HepG2 (cell line): Measurements from ENCODE around the gene MIA2. TPM values are rescaled to one million over a fixed set of nuclear protein-coding genes. Genes with fewer than 3 reads are reported as not detected.
A peak's percentile ranks its signal among the peaks of the same experiment; 100 is the strongest.

Source experiments
- ARNT ChIP-seq: fragments of 450-650 bp; IDR thresholded peaks from 2 replicates; pipeline ENCODE4 v1.6.1; 2017
- GZF1 ChIP-seq: sonication (generic); formaldehyde crosslinking; IDR thresholded peaks from 2 replicates; pipeline ENCODE4 v1.5.1; 2020; ENCODE audit warnings: mild to moderate bottlenecking, missing genetic modification reagents
- KLF13 ChIP-seq: sonication (generic); formaldehyde crosslinking; IDR thresholded peaks from 2 replicates; pipeline ENCODE4 v1.4.0; 2020; ENCODE audit warnings: mild to moderate bottlenecking, missing genetic modification reagents
- NR2C2 ChIP-seq: sonication (generic); formaldehyde crosslinking; IDR thresholded peaks from 2 replicates; pipeline ENCODE4 v1.4.0; 2020; ENCODE audit warnings: missing genetic modification reagents, mild to moderate bottlenecking, moderate library complexity, borderline replicate concordance
- NRL ChIP-seq: sonication (generic); formaldehyde crosslinking; IDR thresholded peaks from 2 replicates; pipeline ENCODE4 v1.5.0; 2020; ENCODE audit warnings: missing genetic modification reagents, mild to moderate bottlenecking, moderate library complexity, borderline replicate concordance
- RNF2 ChIP-seq: fragments of 450-650 bp; conservative IDR thresholded peaks from 2 replicates; pipeline ENCODE4 v1.6.1; 2016; ENCODE audit warnings: low read depth
- SALL1 ChIP-seq: sonication (generic); formaldehyde crosslinking; IDR thresholded peaks from 2 replicates; pipeline ENCODE4 v1.8.0; 2022; ENCODE audit warnings: mild to moderate bottlenecking, missing genetic modification reagents
- SMAD1 ChIP-seq: sonication (generic); formaldehyde crosslinking; IDR thresholded peaks from 2 replicates; pipeline ENCODE4 v1.4.0; 2020; ENCODE audit warnings: missing genetic modification reagents, low read depth, mild to moderate bottlenecking, borderline replicate concordance
- SP4 ChIP-seq: sonication (generic); formaldehyde crosslinking; IDR thresholded peaks from 2 replicates; pipeline ENCODE4 v1.8.1; 2023; ENCODE audit warnings: mild to moderate bottlenecking, missing genetic modification reagents
- ZNF263 ChIP-seq: sonication (generic); formaldehyde crosslinking; IDR thresholded peaks from 2 replicates; pipeline ENCODE4 v1.4.0; 2020; ENCODE audit warnings: missing genetic modification reagents
- ZNF30 ChIP-seq: sonication (generic); formaldehyde crosslinking; IDR thresholded peaks from 2 replicates; pipeline ENCODE4 v1.5.0; 2020; ENCODE audit warnings: mild to moderate bottlenecking, missing genetic modification reagents
- ZNF619 ChIP-seq: sonication (generic); formaldehyde crosslinking; IDR thresholded peaks from 2 replicates; pipeline ENCODE4 v1.4.0; 2020; ENCODE audit warnings: mild to moderate bottlenecking, missing genetic modification reagents
- ZNF839 ChIP-seq: sonication (generic); formaldehyde crosslinking; IDR thresholded peaks from 2 replicates; pipeline ENCODE4 v1.4.0; 2020; ENCODE audit warnings: missing genetic modification reagents, mild to moderate bottlenecking, borderline replicate concordance
- polyA plus RNA-seq, 8 experiments: library from polyadenylated mRNA; depleted of rRNA in 3 of 8; stranded (reverse) in 7 of 8; unstranded in 1 of 8; fragments of >200 nt; fragmentation: Illumina TruSeq in 4 of 8; extraction: Trizol in 4 of 8; gene quantifications; 2 replicates each; pipeline versions ENCODE4 v1.2.1 to v1.2.3, GENCODE V29; 2011 to 2016; ENCODE audit warnings: low read depth in 4 of 8, missing spikeins in 1 of 8, mixed read lengths in 1 of 8; ENCODE audit not compliant: insufficient read depth in 1 of 8
- total RNA-seq, 5 experiments: library from RNA; depleted of rRNA; stranded (reverse); fragments of >200 nt; fragmentation: Illumina TruSeq; extraction: Trizol; gene quantifications; 2 replicates each; pipeline ENCODE4 v1.2.3, GENCODE V29; 2016; ENCODE audit warnings: low read depth in 1 of 5
- TF ChIP-seq, protein P1 (sequence below): sonication (generic); formaldehyde crosslinking; IDR thresholded peaks from 2 replicates; pipeline ENCODE4 v1.5.0; 2020; ENCODE audit warnings: missing genetic modification reagents, mild to moderate bottlenecking, borderline replicate concordance
- TF ChIP-seq, protein P2 (sequence below): sonication (generic); formaldehyde crosslinking; IDR thresholded peaks from 2 replicates; pipeline ENCODE4 v1.5.1; 2020; ENCODE audit warnings: mild to moderate bottlenecking, missing genetic modification reagents, moderate library complexity
- TF ChIP-seq, protein P3 (sequence below): sonication (generic); formaldehyde crosslinking; IDR thresholded peaks from 2 replicates; pipeline ENCODE4 v1.4.0; 2020; ENCODE audit warnings: mild to moderate bottlenecking, missing genetic modification reagents
- TF ChIP-seq, protein P4 (sequence below): sonication (generic); formaldehyde crosslinking; IDR thresholded peaks from 2 replicates; pipeline ENCODE4; 2020; ENCODE audit warnings: missing genetic modification reagents, mild to moderate bottlenecking, borderline replicate concordance

The MIA2 gene
- total and polyA plus RNA-seq, 2 of the 13 experiments (the other 11 are each of a cell fraction or from before 2014, with no cell fraction given), result 134 to 158 TPM

DNA sequence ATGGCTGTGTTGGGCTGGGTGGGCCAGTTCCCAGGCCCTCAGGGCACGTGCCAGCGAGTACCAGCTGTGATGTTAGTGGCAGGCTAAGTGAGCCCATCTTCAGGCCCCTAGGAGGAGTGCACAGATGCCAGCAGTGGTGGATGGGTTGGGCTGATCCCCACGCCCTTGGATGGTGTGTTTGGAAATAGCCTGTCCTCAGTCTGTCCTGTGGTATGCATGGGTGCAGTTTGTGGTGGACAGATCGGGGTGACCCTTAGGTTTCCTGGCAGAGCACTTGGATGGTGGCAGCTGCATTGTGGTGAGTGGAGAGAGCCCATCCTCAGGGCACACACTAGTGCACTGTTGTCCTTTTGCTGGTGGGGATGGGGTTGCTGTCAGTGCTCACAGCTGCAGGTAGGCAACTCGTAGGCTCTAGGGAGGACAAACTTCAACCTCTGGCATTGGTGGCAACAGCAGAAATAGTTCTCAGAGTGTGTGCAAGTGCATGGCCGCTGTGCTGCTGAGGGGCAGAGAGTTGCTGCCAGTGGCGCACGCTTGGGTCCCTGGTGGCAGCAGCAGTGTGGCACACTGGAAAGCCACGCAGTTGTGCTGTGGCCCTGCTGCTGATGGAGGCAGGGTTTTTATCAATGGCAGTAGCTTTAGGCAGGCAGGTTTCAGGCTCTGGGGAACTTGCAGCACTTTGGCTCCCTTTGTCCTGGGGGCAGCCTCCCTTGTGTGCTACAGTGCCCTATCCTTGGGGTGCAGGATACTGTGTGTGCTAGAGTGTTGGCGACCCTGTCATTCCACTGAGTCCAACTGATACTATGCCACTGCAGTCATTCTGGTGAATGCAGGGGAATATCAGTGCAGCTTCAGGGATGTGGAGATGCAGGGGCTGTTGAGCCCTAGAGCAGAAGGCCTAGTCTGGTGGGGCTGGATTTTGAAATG, 133.0 kb downstream of the MIA2 start (continued):
- TF ChIP-seq, protein P1, sequence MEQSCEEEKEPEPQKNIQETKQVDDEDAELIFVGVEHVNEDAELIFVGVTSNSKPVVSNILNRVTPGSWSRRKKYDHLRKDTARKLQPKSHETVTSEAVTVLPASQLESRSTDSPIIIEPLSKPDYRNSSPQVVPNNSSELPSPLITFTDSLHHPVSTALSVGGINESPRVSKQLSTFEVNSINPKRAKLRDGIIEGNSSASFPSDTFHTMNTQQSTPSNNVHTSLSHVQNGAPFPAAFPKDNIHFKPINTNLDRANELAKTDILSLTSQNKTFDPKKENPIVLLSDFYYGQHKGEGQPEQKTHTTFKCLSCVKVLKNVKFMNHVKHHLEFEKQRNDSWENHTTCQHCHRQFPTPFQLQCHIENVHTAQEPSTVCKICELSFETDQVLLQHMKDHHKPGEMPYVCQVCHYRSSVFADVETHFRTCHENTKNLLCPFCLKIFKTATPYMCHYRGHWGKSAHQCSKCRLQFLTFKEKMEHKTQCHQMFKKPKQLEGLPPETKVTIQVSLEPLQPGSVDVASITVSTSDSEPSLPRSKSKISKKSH (CRISPR knock-in tag), result 0 out of 2 replicates have a peak, but pooled peaks have one; percentile 62
- TF ChIP-seq, protein P2, sequence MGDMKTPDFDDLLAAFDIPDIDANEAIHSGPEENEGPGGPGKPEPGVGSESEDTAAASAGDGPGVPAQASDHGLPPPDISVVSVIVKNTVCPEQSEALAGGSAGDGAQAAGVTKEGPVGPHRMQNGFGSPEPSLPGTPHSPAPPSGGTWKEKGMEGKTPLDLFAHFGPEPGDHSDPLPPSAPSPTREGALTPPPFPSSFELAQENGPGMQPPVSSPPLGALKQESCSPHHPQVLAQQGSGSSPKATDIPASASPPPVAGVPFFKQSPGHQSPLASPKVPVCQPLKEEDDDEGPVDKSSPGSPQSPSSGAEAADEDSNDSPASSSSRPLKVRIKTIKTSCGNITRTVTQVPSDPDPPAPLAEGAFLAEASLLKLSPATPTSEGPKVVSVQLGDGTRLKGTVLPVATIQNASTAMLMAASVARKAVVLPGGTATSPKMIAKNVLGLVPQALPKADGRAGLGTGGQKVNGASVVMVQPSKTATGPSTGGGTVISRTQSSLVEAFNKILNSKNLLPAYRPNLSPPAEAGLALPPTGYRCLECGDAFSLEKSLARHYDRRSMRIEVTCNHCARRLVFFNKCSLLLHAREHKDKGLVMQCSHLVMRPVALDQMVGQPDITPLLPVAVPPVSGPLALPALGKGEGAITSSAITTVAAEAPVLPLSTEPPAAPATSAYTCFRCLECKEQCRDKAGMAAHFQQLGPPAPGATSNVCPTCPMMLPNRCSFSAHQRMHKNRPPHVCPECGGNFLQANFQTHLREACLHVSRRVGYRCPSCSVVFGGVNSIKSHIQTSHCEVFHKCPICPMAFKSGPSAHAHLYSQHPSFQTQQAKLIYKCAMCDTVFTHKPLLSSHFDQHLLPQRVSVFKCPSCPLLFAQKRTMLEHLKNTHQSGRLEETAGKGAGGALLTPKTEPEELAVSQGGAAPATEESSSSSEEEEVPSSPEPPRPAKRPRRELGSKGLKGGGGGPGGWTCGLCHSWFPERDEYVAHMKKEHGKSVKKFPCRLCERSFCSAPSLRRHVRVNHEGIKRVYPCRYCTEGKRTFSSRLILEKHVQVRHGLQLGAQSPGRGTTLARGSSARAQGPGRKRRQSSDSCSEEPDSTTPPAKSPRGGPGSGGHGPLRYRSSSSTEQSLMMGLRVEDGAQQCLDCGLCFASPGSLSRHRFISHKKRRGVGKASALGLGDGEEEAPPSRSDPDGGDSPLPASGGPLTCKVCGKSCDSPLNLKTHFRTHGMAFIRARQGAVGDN (CRISPR knock-in tag), result peak; percentile 45
- no peak for TF ChIP-seq SP4 (CRISPR knock-in tag)
- peak; percentile 24; the same call in 1 of the 2 replicates for TF ChIP-seq KLF13 (CRISPR knock-in tag)
- TF ChIP-seq GZF1 (CRISPR knock-in tag), result no peak
- TF ChIP-seq NRL, result peak; percentile 72; the same call in 1 of the 2 replicates
- TF ChIP-seq SMAD1 (CRISPR knock-in tag), result peak; percentile 23; the same call in 1 of the 2 replicates
- TF ChIP-seq ZNF263 (CRISPR knock-in tag), result no peak
- no peak for TF ChIP-seq NR2C2 (CRISPR knock-in tag)
- no peak for TF ChIP-seq ZNF30
- TF ChIP-seq SALL1 (CRISPR knock-in tag), result 0 out of 2 replicates have a peak, but pooled peaks have one; percentile 15
- no peak for TF ChIP-seq RNF2
- TF ChIP-seq, protein P3, sequence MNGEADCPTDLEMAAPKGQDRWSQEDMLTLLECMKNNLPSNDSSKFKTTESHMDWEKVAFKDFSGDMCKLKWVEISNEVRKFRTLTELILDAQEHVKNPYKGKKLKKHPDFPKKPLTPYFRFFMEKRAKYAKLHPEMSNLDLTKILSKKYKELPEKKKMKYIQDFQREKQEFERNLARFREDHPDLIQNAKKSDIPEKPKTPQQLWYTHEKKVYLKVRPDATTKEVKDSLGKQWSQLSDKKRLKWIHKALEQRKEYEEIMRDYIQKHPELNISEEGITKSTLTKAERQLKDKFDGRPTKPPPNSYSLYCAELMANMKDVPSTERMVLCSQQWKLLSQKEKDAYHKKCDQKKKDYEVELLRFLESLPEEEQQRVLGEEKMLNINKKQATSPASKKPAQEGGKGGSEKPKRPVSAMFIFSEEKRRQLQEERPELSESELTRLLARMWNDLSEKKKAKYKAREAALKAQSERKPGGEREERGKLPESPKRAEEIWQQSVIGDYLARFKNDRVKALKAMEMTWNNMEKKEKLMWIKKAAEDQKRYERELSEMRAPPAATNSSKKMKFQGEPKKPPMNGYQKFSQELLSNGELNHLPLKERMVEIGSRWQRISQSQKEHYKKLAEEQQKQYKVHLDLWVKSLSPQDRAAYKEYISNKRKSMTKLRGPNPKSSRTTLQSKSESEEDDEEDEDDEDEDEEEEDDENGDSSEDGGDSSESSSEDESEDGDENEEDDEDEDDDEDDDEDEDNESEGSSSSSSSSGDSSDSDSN (CRISPR knock-in tag), result 0 out of 2 replicates have a peak, but pooled peaks have one; percentile 43
- peak; percentile 23; the same call in 1 of the 2 replicates for TF ChIP-seq ZNF839
- 0 out of 2 replicates have a peak, but pooled peaks have one; percentile 41 for TF ChIP-seq ZNF619 (CRISPR knock-in tag)
- TF ChIP-seq, protein P4, sequence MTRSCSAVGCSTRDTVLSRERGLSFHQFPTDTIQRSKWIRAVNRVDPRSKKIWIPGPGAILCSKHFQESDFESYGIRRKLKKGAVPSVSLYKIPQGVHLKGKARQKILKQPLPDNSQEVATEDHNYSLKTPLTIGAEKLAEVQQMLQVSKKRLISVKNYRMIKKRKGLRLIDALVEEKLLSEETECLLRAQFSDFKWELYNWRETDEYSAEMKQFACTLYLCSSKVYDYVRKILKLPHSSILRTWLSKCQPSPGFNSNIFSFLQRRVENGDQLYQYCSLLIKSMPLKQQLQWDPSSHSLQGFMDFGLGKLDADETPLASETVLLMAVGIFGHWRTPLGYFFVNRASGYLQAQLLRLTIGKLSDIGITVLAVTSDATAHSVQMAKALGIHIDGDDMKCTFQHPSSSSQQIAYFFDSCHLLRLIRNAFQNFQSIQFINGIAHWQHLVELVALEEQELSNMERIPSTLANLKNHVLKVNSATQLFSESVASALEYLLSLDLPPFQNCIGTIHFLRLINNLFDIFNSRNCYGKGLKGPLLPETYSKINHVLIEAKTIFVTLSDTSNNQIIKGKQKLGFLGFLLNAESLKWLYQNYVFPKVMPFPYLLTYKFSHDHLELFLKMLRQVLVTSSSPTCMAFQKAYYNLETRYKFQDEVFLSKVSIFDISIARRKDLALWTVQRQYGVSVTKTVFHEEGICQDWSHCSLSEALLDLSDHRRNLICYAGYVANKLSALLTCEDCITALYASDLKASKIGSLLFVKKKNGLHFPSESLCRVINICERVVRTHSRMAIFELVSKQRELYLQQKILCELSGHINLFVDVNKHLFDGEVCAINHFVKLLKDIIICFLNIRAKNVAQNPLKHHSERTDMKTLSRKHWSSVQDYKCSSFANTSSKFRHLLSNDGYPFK, result peak; percentile 52; the same call in 1 of the 2 replicates
- TF ChIP-seq ARNT, result no peak
